Glomerular endothelial cell (primary cell): ENCODE data around the gene CRYGS. TPM values are rescaled to one million over a fixed set of nuclear protein-coding genes. Genes with fewer than 3 reads are reported as not detected.
"Not testable (repeated sequence)": the region's sequence is repeated elsewhere in the genome, so short reads cannot be mapped to it uniquely, and the experiment has no call there.

Experiments used
- DNase-seq: peaks from one replicate; pipeline ENCODE4 v3.0.0-alpha.2; 2011; ENCODE audit warnings: low read depth, low spot score; ENCODE audit errors: extremely low read depth
- total RNA-seq: library from RNA; depleted of rRNA; stranded (reverse); fragments of >200 nt; gene quantifications from 2 replicates; pipeline ENCODE4 v1.2.3, GENCODE V29; 2015

CRYGS gene
- total RNA-seq, 1 donor from 2014 or later = 3.3 TPM

DNA sequence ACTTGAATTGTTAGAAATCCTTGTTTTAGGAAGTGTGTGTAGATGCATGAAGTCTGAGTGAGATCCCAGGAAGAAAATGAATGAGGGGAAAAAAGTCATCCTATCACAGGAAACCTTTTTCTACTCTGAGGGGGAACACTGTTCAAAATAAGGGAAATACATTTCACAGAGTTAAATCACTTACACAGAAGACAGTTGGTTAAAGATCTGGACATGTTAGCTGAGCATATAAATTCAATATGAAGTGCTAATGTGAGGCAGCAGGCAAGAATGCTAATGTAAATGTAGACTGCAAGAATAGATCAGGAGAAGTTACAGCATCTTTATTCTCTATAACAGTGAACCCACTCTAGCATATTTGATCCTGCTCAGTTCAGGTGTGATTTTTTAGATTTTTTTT, 20.4 kb upstream of the CRYGS start:
- DNase-seq = no peak

DNA sequence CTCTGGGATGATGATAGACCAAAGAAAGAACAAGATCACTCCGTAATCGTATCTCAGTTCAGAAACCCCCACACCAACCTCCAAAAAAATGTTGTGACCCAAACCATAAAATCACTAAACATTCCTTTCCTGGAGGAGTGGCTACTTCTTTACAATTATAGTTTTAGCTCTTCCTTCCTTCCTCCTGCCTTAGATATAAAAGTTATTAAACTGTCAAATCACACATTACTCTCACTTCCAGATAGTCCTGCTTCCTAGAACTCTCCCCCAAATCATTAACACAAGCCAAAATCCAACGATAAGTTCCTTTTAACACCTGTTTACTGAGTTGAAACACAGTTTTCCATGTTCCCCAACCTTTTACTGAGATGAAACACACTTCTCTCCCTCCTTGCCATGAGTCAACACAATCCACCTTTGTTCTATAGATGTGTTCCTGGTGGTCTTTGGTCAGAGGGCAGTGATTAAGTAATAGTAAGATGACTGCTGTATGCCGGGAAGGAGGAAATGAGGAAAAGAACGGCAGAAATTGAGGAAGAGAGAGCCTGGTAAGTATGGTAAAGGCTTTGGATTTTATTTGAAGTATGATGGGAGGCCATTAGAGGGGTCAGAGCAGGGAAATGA, 8.3 kb upstream of the CRYGS start:
- DNase-seq = no peak

DNA sequence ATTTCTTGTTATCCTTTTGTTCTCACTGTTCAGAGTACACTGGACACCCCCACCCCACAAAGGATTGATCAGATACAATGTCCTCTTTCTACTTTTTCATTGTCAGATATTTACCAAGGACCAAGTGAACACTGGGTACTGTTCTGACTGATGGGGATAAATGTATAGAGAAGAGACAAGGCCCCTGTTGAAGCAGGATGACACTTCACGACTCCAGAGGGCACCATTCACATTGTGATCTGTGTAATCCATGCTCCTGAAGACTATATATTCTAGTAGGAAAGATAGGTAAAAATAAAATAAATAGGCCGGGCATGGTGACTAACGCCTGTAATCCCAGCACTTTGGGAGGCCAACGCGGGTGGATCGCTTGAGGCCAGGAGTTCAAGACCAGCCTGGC, 7.2 kb upstream of the CRYGS start:
- DNase-seq = no peak

DNA sequence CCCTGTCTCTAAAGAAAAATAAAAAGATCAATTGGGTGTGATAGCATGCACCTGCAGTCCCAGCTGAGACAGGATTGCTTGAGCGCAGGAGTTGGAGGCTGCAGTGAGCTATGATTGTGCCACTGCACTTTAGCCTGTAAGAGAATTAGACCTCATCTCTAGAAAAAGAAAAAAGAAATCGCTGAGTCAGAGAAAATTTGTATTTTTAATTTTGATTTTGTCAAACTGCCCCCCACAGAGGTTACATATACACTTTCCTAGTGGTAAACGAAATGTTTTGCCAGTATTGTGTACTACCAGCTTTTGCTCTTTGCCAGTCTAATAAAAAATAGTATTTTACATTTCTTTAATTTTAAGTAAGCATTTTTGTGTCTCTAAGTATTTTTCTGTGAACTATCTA, 5.3 kb upstream of the CRYGS start:
- no peak for DNase-seq

DNA sequence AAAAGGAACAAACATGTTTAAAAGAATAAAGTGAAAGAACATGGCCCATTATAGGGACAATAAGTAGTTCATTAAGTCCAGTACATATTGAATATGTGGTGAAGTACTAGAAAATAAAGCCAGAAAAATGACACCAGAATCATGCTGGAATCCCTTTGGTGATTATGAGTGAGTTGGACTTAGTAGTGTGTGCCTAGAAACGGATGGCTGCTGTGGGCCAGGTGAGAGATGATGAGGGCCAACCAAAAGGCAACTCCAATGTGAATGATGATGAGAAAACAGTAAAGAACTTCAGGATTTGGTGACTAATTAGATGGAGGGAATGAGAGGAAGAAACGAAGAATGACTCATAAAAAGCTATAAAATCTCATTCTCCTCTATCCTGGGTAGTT, 3.3 kb downstream of the CRYGS start:
- DNase-seq = no peak

DNA sequence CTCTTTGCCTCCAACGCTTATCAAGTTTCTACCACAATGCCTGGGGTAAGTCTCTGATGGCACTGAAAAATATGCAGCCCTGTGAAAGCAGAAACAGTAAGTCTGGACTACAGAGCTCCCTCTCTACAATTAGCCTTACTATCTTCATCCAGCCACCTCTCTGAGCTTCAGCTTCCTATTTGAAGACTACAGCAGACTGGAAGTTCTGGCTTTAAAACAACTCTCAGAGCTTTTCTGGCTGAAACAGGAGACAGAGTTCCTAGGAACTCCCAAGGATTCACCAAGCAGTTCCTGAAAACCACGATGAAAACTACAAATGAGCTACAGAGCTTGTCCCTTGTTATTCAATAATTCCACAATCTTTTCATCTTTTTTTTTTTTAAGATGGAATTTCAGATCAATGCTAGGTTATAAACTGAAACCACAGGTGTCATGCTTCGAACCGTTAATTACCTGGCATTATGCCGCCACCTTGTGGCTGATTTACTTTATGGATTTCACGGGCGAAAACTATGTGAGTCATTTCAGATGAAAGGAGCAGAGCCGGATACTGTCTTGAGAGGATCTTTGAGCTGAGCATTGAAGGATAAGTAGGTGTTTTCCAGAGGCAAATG, 3.9 kb downstream of the CRYGS start:
- DNase-seq = peak; percentile 67

DNA sequence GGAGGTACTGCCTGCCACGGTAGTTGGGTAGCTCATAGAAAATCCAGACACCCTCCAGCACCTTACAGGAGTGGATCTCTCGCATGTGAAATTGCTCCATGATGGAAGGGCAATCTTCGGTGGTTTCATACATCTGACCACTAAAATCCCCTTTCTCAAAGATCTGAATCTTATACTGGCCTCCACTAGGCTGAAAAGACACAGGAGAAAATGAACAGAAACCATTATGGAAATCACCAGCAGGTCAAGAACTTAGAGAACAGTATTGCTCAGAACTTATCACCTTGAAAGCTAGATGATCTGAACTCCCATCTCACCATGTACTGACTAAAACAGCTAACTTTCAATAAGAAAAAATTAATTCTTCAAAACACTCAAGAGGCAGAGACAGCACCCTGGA, 5.4 kb downstream of the CRYGS start:
- DNase-seq = no peak

DNA sequence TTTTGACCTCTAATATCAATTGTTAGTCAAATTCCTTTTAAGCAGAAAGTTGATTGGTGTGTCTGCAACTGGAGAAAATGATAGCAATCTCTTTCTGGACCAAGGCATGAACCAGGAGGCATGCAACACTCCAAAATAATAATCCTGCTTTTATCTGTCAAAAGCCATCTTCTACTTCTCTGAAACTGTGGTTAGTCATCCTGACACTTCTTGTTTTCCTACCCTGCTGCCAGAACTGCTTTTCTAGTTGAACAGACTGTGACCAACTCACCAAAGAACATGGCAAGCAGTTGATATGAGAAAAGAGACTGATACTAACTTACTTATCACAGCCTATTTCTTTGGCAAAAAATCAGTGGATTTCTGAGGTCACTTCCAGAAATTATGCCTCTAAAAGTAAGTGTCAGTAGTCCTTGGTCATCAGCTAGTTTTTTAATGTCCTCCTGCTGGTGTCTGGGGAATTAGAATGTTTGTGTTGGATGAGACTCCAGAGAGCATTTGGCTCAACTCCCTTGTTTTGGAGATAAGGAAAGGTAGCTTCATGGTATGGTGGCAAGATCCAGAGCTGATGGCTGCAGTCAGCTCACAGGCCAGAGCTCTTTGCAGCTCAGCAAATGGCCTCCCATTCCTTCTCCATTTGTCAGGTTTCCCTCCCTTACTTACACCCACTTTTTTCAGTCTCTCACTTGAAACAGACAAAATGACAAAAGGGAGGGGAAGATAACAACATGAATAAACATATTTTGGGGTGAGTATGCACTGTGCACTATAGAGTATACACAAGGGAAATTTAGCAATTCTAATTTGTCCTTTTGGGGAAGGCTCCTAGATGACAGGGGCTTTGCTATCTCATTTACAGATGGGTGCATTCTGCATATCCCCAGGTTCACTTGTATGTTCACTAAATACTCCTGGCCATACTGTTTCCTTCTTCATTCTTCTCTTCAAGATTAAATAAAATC, 7.0 kb downstream of the CRYGS start:
- no peak for DNase-seq

- DNase-seq = no peak
Measured at GRCh38 chr3:186534113-186534669, 10.0 kb downstream of the CRYGS start.

DNA sequence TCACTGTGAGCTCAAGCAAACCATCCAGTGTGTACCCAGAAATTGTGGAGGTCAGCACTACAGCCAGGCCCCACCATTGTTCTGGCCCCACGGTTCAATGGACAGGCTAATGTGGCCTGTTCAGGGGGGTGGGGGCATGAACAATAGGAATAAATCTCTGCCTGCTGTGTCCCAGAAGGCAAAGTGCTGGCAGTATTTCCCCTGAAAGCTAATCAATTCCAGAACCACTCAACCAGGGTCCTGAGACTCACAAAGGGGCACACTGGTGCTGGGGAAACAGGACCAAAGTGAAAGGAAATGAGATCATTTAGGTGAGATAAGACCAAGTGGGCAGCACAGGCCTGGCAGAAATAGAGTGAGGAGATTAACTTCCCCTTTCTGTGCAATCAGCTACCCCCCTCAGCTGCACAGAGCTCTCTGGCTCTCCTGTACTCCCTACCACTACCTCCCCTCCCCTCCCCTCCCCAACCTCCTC, 11.5 kb downstream of the CRYGS start:
- DNase-seq = no peak

DNA sequence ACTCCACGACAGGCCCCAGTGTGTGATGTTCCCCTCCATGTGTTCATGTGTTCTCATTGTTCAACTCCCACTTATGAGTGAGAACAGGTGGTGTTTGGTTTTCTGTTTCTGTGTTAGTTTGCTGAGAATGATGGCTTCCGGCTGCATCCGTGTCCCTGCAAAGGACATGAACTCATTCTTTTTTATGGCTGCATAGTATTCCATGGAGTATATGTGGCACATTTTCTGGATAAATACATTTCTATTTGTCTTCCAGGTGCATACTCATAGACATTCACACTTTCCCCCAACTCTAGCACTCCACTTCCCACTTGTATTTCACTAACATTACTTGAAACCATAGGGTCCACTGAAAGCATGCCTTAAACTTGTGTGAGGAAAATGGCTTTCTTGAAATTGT, 12.5 kb downstream of the CRYGS start:
- not testable (repeated sequence) for DNase-seq

DNA sequence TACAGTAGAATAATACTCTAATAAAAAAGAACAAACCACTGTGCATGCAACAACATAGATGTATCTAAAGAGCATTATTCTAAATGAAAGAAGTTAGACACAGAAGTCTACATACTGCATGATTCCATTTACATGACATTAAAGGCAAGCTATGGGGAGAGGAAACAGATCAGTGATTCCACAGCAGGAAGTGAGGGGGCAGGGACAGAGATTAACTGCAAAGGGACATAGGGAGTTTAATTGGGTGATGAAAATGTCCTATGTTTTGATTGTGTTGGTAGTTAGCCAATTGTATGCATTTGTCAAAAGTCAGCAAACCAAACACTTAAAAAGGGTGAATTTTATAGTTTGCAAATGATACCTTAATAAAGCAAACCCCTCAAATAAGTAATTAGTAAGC, 13.8 kb downstream of the CRYGS start:
- DNase-seq = no peak

DNA sequence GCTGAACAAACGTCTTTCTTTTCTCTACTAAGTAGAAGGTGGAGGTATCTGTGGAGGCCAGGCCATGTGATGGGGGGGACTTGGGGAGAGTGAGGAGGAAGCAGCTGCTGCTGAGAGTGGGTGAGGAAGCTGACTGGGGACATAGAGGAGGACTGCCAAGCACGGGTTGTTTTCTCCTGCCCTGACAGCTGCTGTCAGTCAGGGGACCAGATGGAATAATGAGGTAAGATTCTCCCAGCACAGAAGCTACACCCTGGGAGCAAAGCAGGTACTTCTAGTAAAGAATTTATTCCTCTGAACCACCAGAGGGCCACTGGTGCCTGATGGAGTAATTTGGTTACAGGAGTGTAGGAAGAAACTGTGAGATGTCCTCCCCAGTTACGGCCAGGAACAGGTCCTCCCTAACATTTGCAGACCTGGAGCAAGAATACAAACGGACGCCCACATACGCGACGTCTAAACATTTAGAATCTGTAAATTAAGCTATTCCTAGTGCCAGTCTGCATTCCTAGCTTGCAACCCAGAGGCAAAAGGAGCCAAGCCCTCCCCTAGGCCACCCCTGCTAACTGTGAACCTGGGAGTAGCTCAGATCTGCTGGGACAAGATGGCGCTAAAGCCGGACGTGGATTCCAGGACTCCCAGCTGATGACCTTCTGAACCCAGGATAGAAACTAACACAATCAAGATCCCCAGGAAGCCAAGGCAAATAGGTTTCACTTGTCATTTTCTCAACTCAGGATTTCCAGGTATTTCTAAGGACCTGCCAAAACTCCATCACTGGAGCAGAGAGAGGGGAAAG, 14.8 kb downstream of the CRYGS start:
- DNase-seq = no peak

DNA sequence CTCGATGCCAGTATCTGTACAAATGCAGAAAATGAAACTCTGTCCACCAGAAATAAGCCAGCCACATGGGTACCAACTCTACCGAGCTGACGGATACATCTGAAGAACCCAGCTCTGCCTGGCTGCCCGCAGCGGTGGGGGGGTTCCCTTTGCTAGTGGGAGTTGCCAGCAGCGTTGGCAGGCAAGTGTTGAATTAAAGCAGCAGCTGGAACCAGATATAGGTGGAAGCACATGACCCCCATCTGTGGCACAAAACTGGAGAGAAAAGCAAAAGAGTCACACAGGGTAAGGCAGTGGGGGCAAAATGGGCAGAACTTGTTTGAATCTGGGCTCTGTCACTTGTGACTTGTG, 17.9 kb downstream of the CRYGS start:
- no peak for DNase-seq

- no peak for DNase-seq
Measured at GRCh38 chr3:186525369-186526255, 18.6 kb downstream of the CRYGS start.

DNA sequence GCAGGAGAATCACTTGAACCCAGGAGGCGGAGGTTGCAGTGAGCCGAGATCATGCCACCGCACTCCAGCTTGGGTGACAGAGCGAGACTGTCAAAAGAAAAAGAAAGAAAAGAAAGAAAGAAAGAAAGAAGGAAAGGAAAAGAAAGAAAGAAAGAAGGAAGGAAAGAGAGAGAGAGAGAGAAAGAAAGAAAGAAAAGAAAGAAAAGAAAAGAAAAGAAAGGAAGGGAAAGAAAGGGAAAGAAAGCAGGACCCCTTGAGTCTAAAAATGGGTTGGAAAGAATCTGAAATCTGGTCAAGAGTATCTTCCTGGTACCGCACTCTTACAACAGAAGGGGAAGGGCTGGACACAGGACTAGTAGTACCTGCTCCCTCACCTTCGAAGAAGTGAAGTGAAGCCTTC, 19.6 kb downstream of the CRYGS start:
- DNase-seq = no peak

- DNase-seq = no peak
Measured at GRCh38 chr3:186523434-186523833, 20.7 kb downstream of the CRYGS start.

GRCh38 chr3:186523022-186523421, 21.2 kb downstream of the CRYGS start:
- no peak for DNase-seq

GRCh38 chr3:186520957-186521842, 23.0 kb downstream of the CRYGS start:
- DNase-seq = no peak
